ENCODE results near the gene CHCHD3. TPM values are rescaled to one million over a fixed set of nuclear protein-coding genes. Genes with fewer than 3 reads are reported as not detected.

The CHCHD3 gene
- total RNA-seq, 1 donor from 2014 or later = 38.5 TPM

DNA sequence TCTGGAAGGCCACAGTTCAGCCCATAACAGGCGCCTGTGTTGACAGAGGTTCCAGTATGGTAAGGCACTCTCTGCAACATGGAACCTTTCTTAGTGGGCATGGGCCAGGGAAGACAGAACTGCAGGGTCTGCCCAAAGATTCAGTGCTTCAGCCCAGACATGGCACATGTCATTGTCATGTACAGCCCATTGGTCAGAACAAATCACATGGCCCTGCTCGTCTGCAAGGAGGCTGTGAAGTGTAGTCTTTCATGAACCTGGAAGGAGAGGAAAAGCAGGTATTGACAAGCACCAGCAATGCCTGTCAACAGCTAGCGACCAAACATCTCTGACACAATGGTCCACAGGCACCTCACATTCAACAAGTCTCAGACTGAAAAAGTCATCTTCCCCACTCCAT is 30.4 kb upstream of the CHCHD3 start:
- H3K4me1 ChIP-seq = no peaks in the 10 kb centered on the region
- ATAC-seq (no peak), DNase-seq (no peak)
- TF ChIP-seq, protein P1, sequence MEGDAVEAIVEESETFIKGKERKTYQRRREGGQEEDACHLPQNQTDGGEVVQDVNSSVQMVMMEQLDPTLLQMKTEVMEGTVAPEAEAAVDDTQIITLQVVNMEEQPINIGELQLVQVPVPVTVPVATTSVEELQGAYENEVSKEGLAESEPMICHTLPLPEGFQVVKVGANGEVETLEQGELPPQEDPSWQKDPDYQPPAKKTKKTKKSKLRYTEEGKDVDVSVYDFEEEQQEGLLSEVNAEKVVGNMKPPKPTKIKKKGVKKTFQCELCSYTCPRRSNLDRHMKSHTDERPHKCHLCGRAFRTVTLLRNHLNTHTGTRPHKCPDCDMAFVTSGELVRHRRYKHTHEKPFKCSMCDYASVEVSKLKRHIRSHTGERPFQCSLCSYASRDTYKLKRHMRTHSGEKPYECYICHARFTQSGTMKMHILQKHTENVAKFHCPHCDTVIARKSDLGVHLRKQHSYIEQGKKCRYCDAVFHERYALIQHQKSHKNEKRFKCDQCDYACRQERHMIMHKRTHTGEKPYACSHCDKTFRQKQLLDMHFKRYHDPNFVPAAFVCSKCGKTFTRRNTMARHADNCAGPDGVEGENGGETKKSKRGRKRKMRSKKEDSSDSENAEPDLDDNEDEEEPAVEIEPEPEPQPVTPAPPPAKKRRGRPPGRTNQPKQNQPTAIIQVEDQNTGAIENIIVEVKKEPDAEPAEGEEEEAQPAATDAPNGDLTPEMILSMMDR (IDR thresholded peaks at IDR 0.05) = no peak
- H3K27me3 ChIP-seq (ENCODE audit: low read depth) = peaks cover 4% of the 10 kb centered on the region
- no peak overlapping the region for H3K4me3 ChIP-seq
- intact Hi-C loops (cut with DNase I) = no loop called here
- no peaks in the 10 kb centered on the region for H3K9me3 ChIP-seq
- no peak overlapping the region for H3K27ac ChIP-seq
- H3K36me3 ChIP-seq = no peaks in the 10 kb centered on the region

DNA sequence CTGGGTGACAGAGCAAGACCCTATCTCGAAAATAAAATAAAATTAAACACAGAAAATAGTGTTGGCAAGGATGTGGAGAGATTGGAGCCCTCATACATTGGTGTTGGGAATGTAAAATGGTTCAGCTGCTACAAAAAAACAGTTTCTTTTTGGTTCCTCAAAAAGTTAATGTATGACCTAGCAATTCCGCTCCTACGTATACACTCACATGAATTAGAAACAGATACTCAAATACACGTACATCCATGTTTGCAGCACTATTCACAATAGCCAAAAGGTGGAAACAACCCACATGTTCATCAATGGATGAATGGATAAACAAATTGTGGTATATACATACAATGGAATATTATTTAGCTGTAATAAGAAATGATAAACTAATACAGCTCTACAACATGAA is 28.4 kb upstream of the CHCHD3 start:
- Histone ChIP-seq H3K27ac (no peak overlapping the region), H3K4me1 (no peaks in the 10 kb centered on the region), H3K9me3 (no peaks in the 10 kb centered on the region), H3K36me3 (no peaks in the 10 kb centered on the region), H3K4me3 (no peak overlapping the region), H3K27me3 (ENCODE audit: low read depth) (peaks cover 4% of the 10 kb centered on the region)
- intact Hi-C loops (cut with DNase I) = no loop called here
- no peak for ATAC-seq
- TF ChIP-seq, protein P1 (IDR thresholded peaks at IDR 0.05) = no peak
- no peak for DNase-seq

DNA sequence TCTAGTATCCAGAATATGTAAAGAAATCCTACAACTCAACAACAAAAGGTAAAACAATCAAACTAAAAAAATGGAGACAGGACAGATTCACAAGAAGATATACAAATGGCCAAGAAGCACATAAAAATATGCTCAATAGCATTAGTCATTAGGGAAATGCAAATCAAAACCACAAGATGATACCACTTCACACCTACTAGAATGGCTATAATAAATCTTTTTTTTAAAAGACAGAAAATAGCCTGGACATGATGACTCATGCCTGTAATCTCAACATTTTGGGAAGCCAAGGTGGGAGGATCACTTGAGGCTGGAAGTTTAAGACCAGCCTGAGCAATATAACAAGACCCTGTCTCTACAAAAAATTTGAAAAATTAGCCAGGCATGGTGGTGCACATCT is 27.9 kb upstream of the CHCHD3 start:
- Histone ChIP-seq H3K27ac (no peak overlapping the region), H3K36me3 (no peaks in the 10 kb centered on the region), H3K27me3 (ENCODE audit: low read depth) (peaks cover 3% of the 10 kb centered on the region), H3K4me3 (no peak overlapping the region), H3K4me1 (no peaks in the 10 kb centered on the region), H3K9me3 (no peaks in the 10 kb centered on the region)
- TF ChIP-seq, protein P1 (IDR thresholded peaks at IDR 0.05) = no peak
- DNase-seq = no peak
- no peak for ATAC-seq
- intact Hi-C loops (cut with DNase I) = no loop called here

DNA sequence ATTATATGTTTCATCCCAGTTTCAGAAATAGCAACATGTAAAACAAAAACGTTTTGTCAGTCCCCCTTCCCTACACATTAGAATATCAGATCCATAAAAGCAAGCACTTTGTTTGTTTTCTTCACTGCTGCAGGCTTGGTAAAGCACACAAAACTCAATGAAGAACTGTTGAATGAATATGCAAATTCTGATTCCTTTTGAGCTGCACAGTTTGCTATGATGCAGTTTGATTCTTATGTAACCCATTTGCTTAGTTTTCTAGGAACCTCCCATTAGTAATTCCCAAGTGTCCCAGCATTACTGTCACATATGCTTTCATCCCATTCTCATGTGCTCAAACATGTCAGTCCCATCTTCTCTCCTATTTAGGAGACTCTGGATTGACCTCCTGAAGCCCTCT is 26.1 kb upstream of the CHCHD3 start:
- Histone ChIP-seq H3K27me3 (ENCODE audit: low read depth) (no peaks in the 10 kb centered on the region), H3K27ac (no peak overlapping the region)

DNA sequence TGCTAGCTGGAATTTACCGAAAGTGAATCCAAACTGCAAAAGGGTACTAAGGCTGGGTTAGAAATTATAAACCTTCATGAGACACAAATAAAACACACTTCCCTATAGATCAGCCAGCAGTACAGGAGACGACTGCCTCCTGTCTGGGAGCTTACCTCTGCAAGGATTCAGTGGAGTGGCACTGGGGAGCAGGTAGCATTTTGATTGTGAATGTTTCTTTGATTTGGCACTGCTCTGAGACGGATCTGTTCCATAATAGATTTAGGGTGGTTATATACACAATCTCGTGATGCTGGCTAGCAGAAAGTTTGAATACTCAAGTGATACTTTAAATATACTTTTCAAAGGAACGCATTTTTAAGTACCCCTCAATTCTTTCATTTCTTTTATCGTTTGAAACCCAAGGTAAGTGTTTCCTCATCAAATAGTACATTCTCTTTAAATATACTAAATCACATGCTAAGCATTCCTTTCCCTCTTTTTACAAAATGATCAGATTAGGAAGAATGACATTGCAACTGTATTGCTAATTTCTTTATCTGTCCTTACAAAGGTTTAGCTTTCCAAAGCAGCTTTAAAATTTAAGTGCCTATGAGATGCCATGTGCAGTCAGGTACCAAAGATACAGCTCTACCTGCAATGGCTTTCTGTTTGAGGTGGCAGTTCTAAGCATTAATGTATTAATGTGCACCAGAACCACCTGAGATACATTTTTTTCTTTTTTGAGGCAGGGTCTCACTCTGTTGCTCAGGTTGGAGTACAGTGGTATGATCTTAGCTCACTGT is 20.6 kb upstream of the CHCHD3 start:
- no peak for DNase-seq
- H3K27ac ChIP-seq = no peak overlapping the region

More for the DNA sequence above, 26.1 kb upstream of the CHCHD3 start:
- Histone ChIP-seq H3K36me3 (no peaks in the 10 kb centered on the region), H3K9me3 (no peaks in the 10 kb centered on the region), H3K4me1 (no peaks in the 10 kb centered on the region), H3K4me3 (no peak overlapping the region)
- intact Hi-C loops (cut with DNase I) = no loop called here
- ATAC-seq (no peak), DNase-seq (no peak)
- TF ChIP-seq, protein P1 (IDR thresholded peaks at IDR 0.05) = no peak

More for the DNA sequence above, 20.6 kb upstream of the CHCHD3 start:
- ATAC-seq = peak; percentile 61 to 82
- Histone ChIP-seq H3K4me1 (no peaks in the 10 kb centered on the region), H3K9me3 (no peaks in the 10 kb centered on the region), H3K4me3 (no peak overlapping the region), H3K36me3 (no peaks in the 10 kb centered on the region), H3K27me3 (ENCODE audit: low read depth) (no peaks in the 10 kb centered on the region)
- TF ChIP-seq, protein P1 (IDR thresholded peaks at IDR 0.05) = no peak
- intact Hi-C loops (cut with DNase I) = no loop called here

All from lower lobe of right lung (tissue), 2 donors.